Keratinocyte (primary cell): ENCODE measurements around the gene STK32C. TPM values are rescaled to one million over a fixed set of nuclear protein-coding genes. Genes with fewer than 3 reads are reported as not detected.

Experiments
- DNase-seq: peaks from one replicate; pipeline ENCODE4 v3.0.0-alpha.2; 2011; ENCODE audit warnings: low read depth, missing footprints, low spot score
- FAIRE-seq: peaks from 2 replicates; lab custom pipeline; 2011; peaks lifted over from hg19 to GRCh38; lab: Jason Lieb, UNC
- H2AFZ ChIP-seq: 2 replicates; pipeline ENCODE4 v1.6.0; 2012; ENCODE audit warnings: low read length, control low read depth, inconsistent platforms; ENCODE audit not compliant: control insufficient read depth
- H3K27ac ChIP-seq: 2 replicates; pipeline ENCODE4 v1.5.1; 2011; ENCODE audit warnings: low read length; ENCODE audit not compliant: control insufficient read depth, insufficient read depth
- H3K27me3 ChIP-seq: 3 replicates; pipeline ENCODE4 v1.6.0; 2011; ENCODE audit warnings: low read length; ENCODE audit not compliant: control insufficient read depth, insufficient read depth; ENCODE audit errors: extremely low read depth
- H3K36me3 ChIP-seq, 2 experiments: 2 replicates in 1 of 2; 3 replicates in 1 of 2; pipeline ENCODE4 v1.5.1; 2011; ENCODE audit warnings: low read length in 2 of 2, mild to moderate bottlenecking in 1 of 2; ENCODE audit not compliant: control insufficient read depth in 2 of 2, insufficient read depth in 2 of 2; ENCODE audit errors: extremely low read depth in 1 of 2
- H3K4me1 ChIP-seq: 3 replicates; pipeline ENCODE4 v1.5.1; 2011; ENCODE audit warnings: low read length; ENCODE audit not compliant: control insufficient read depth, insufficient read depth; ENCODE audit errors: extremely low read depth
- H3K4me2 ChIP-seq: 3 replicates; pipeline ENCODE4 v1.6.0; 2011; ENCODE audit warnings: low read depth, low read length; ENCODE audit not compliant: control insufficient read depth, insufficient read depth; ENCODE audit errors: extremely low read depth
- H3K4me3 ChIP-seq, 3 experiments: fragments of 200-600 bp in 1 of 3; sonication (generic) in 1 of 3; 2 replicates in 2 of 3; 3 replicates in 1 of 3; pipeline ENCODE4 v1.5.1; 2011 to 2016; ENCODE audit warnings: low read length in 3 of 3, mild to moderate bottlenecking in 3 of 3, control low read depth in 2 of 3, inconsistent platforms in 1 of 3, low read depth in 1 of 3, mixed read lengths in 1 of 3, mixed run types in 1 of 3, moderate library complexity in 1 of 3; ENCODE audit not compliant: control insufficient read depth in 2 of 3, insufficient read depth in 2 of 3; ENCODE audit errors: extremely low read depth in 1 of 3
- H3K79me2 ChIP-seq: 2 replicates; pipeline ENCODE4 v1.6.0; 2012; ENCODE audit warnings: low read length; ENCODE audit not compliant: control insufficient read depth, insufficient read depth
- H3K9ac ChIP-seq: 3 replicates; pipeline ENCODE4 v1.6.0; 2011; ENCODE audit warnings: low read length; ENCODE audit not compliant: control insufficient read depth, insufficient read depth; ENCODE audit errors: extremely low read depth
- H3K9me1 ChIP-seq: 3 replicates; pipeline ENCODE4 v1.6.0; 2011; ENCODE audit warnings: low read length; ENCODE audit not compliant: control insufficient read depth, insufficient read depth; ENCODE audit errors: extremely low read depth
- H3K9me3 ChIP-seq: 2 replicates; pipeline ENCODE4 v1.5.1; 2012; ENCODE audit warnings: low read depth, low read length; ENCODE audit not compliant: control insufficient read depth
- H4K20me1 ChIP-seq: 3 replicates; pipeline ENCODE4 v1.6.0; 2011; ENCODE audit warnings: low read length; ENCODE audit not compliant: control insufficient read depth, insufficient read depth; ENCODE audit errors: extremely low read depth
- EZH2 ChIP-seq: IDR thresholded peaks from one replicate; pipeline ENCODE4 v1.6.1; 2012; ENCODE audit warnings: inconsistent platforms, mild to moderate bottlenecking, low read length, moderate library complexity
- dilution Hi-C: fragments of 300-500 bp; cut with MboI; formaldehyde crosslinking; loops from one replicate; pipeline ENCODE4 v1.7.0; 2020; ENCODE audit warnings: low sequenced_read_pairs; ENCODE audit not compliant: extremely low pct_ligation_motif_present
- polyA plus RNA-seq, 5 experiments: library from polyadenylated mRNA; depleted of rRNA in 3 of 5; stranded (reverse) in 3 of 5; stranded (forward) in 1 of 5; unstranded in 1 of 5; fragments of >200 nt; gene quantifications; 1 replicate in 1 of 5; 2 replicates in 3 of 5; 3 replicates in 1 of 5; pipeline versions ENCODE4 v1.2.1 to v1.2.3, GENCODE V29; 2011 to 2012; ENCODE audit warnings: missing spikeins in 2 of 5, low read depth in 1 of 5, low replicate concordance in 1 of 5
- TF ChIP-seq, protein P1 (sequence below), 3 experiments: IDR thresholded peaks in 1 of 3; conservative IDR thresholded peaks in 1 of 3; optimal IDR thresholded peaks in 1 of 3; 2 replicates in 2 of 3; 3 replicates in 1 of 3; pipeline versions ENCODE3 to v1.5.1; 2011; ENCODE audit warnings: low read length in 3 of 3, mild to moderate bottlenecking in 3 of 3, moderate library complexity in 2 of 3, control low read depth in 1 of 3, inconsistent platforms in 1 of 3; ENCODE audit not compliant: insufficient read depth in 2 of 3; ENCODE audit errors: extremely low read depth in 1 of 3

STK32C gene
- polyA plus RNA-seq, 1 donor (not counting 4 experiments of a cell fraction or from before 2014, with no cell fraction given), result 4.1 TPM

- no peaks in the 10 kb centered on the region for H3K79me2 ChIP-seq
- H3K27me3 ChIP-seq, result peaks cover 25% of the 10 kb centered on the region
- H3K27ac ChIP-seq, result no peak overlapping the region
- no peak overlapping the region for H3K4me2 ChIP-seq
- no peak for TF ChIP-seq EZH2
- TF ChIP-seq, protein P1, sequence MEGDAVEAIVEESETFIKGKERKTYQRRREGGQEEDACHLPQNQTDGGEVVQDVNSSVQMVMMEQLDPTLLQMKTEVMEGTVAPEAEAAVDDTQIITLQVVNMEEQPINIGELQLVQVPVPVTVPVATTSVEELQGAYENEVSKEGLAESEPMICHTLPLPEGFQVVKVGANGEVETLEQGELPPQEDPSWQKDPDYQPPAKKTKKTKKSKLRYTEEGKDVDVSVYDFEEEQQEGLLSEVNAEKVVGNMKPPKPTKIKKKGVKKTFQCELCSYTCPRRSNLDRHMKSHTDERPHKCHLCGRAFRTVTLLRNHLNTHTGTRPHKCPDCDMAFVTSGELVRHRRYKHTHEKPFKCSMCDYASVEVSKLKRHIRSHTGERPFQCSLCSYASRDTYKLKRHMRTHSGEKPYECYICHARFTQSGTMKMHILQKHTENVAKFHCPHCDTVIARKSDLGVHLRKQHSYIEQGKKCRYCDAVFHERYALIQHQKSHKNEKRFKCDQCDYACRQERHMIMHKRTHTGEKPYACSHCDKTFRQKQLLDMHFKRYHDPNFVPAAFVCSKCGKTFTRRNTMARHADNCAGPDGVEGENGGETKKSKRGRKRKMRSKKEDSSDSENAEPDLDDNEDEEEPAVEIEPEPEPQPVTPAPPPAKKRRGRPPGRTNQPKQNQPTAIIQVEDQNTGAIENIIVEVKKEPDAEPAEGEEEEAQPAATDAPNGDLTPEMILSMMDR (optimal IDR thresholded peaks at IDR 0.05 in 1 of 3, IDR thresholded peaks at IDR 0.05 in 1 of 3, conservative IDR thresholded peaks at IDR 0.05 in 1 of 3; ENCODE audit: extremely low read depth in 1 of 3, insufficient read depth in 2 of 3, low read length in 3 of 3), result no peak
- DNase-seq (no peak), FAIRE-seq (no peak)
- no peaks in the 10 kb centered on the region for H3K36me3 ChIP-seq
- H3K4me3 ChIP-seq, result no peak overlapping the region
- dilution Hi-C loops, result no loop called here
- peaks cover 2% of the 10 kb centered on the region for H3K9me3 ChIP-seq
- H4K20me1 ChIP-seq, result no peaks in the 10 kb centered on the region
- no peak overlapping the region for H2AFZ ChIP-seq
- H3K4me1 ChIP-seq, result no peaks in the 10 kb centered on the region
- no peaks in the 10 kb centered on the region for H3K9me1 ChIP-seq
- H3K9ac ChIP-seq, result no peak overlapping the region
Observed at GRCh38 chr10:132313865-132314264, 6.1 kb upstream of the STK32C start.

DNA sequence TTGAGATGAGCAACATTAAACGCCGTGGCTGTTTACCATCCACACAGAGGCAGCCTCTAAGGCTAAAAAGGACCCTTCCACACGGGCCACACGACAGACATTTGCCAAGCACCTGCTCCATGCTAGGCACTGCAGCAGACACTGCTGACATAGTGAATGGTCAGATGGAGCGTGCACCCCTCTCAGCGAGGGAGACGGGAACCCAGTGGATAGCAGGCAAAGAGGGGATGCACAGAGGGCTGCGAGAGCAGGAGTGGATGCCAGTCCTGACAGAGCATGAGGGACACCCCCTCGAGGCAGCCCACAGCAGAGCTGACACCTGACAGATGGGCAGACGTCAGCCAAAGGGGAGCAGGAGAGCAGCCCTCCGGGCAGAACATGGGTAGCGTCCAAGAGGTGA is 5.6 kb upstream of the STK32C start:
- H3K4me2 ChIP-seq, result no peak overlapping the region
- no peak overlapping the region for H3K4me3 ChIP-seq
- H3K9me3 ChIP-seq, result peaks cover 2% of the 10 kb centered on the region
- no peak for DNase-seq
- no peak for FAIRE-seq
- no peaks in the 10 kb centered on the region for H3K4me1 ChIP-seq
- no peaks in the 10 kb centered on the region for H3K36me3 ChIP-seq
- H3K9me1 ChIP-seq, result no peaks in the 10 kb centered on the region
- no peaks in the 10 kb centered on the region for H4K20me1 ChIP-seq
- H3K79me2 ChIP-seq, result no peaks in the 10 kb centered on the region
- H2AFZ ChIP-seq, result no peak overlapping the region
- TF ChIP-seq, protein P1 (optimal IDR thresholded peaks at IDR 0.05 in 1 of 3, IDR thresholded peaks at IDR 0.05 in 1 of 3, conservative IDR thresholded peaks at IDR 0.05 in 1 of 3; ENCODE audit: extremely low read depth in 1 of 3, insufficient read depth in 2 of 3, low read length in 3 of 3), result no peak
- no peak for TF ChIP-seq EZH2
- H3K9ac ChIP-seq, result no peak overlapping the region
- dilution Hi-C loops, result no loop called here
- H3K27me3 ChIP-seq, result peaks cover 28% of the 10 kb centered on the region
- no peak overlapping the region for H3K27ac ChIP-seq
